ENCODE measurements around the gene TRIM6. TPM values are rescaled to one million over a fixed set of nuclear protein-coding genes. Genes with fewer than 3 reads are reported as not detected.
"Not testable (repeated sequence)": the region's sequence is repeated elsewhere in the genome, so short reads cannot be mapped to it uniquely, and the experiment has no call there.

TRIM6 gene, protein sequence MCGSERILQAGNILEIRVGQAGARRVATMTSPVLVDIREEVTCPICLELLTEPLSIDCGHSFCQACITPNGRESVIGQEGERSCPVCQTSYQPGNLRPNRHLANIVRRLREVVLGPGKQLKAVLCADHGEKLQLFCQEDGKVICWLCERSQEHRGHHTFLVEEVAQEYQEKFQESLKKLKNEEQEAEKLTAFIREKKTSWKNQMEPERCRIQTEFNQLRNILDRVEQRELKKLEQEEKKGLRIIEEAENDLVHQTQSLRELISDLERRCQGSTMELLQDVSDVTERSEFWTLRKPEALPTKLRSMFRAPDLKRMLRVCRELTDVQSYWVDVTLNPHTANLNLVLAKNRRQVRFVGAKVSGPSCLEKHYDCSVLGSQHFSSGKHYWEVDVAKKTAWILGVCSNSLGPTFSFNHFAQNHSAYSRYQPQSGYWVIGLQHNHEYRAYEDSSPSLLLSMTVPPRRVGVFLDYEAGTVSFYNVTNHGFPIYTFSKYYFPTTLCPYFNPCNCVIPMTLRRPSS
- 0.38 and 3.9 TPM in 2 replicates for total RNA-seq

DNA sequence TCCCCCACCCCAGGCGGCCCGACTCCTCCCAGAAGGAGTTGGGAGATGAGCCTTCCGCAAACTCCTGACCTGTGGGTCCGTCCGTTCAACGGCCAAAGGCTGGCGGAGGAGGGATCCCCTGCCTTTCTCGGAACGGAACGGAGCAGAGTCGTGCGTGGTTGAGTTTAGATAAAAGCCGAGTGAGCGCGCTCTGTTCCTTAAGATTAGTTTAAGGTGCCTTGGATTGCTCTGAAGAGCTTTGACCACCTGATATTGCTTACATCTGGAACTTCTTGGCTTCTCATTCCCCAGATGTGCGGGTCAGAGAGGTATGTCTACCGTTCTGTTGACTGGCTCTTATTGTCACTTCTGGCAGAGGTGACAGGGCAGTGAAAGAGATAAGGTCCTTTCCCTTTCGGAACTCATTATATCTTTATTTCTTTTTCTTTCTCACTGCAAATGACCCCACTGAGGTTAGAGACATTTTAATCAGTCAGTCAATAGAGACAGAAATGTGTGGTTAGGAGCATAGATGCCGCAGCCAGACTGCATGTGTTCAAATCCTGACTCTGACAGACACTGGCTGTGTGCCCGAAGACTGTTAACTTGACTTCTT lies at the start of gene TRIM6:
Gene TRIM6, plus strand, starts transcription at position 31 of the 595 bp plus-strand sequence. Its CDS starts 261 bp downstream, at position 292.
- DNase-seq (ENCODE audit: low read depth in 2 of 2), result peak in 1 of 2 donors; percentile 41

DNA sequence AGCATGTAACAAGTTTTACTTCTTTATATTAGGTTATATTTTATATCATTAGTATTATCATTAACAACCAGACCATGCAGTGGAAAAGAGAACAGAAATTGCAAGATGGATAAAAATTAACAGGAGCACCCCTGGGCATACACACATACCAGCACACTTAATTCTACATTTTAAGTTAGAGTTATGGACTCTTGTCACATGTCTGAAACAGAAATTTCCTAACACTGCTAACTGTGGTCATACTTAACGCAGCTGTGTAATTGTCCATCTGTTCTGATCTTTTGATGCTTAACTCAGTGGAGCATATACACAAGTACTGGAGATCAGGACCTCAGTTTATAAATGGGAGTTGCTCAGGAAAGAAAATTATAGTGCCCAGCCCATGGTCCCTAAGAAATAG lies 48.5 kb upstream of the TRIM6 start:
- no peak for DNase-seq (ENCODE audit: low read depth in 2 of 2)

DNA sequence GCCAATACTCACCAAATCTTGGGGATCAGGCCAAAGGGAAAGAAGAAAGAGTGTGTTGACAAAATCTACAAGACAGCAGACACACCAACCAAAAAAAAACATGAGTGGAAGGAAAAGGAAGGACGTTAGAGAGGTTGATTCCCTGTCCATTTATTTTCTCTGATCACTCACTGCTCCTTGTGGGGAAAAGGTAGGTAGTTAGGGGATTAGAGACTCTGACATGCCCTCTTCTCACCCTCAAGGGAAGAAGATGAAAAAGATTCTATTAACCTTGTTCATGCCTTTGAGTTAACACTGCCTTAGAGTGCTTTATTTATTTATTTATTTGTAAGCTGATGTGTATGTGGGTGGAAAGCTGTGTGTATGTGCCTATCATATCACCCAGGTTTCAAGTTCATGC lies 48.0 kb upstream of the TRIM6 start, which contains the start of gene OR52H1:
Gene OR52H1, minus strand, starts transcription at position 101 of the 400 bp plus-strand sequence. CDS start 3,035 bp downstream, outside the sequence.
- no peak for DNase-seq (ENCODE audit: low read depth in 2 of 2)

DNA sequence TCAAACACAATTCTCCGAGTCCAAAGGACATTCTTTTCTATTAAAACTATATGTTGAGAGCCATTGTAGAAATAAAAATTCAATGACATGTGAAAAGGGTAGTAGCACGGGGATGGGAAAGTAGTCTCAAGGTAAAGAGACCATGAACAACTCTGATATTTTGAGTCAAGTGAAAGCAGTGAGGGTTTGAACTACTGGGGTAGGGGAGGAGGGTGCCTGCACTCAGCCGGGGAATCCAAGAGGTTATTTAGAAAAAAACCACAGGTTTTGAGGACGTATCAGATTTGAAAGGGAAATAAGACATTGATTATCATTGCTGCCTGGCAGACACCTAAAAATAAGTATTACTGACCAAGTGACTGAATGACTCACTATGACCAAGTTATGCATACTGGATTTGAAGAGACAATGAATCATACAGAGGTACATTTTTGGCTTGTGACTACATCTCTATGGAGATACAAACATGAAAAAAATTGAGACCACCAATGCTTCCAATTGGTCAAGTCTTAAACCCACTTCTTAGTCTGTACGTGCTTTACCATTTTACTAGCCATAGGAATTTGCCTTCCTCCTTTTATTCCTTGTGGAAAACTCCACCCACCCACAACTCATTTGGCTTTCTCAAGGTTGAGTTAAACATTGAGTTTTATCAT lies 45.9 kb upstream of the TRIM6 start:
- DNase-seq (ENCODE audit: low read depth in 2 of 2), result peak in 1 of 2 donors; percentile 4

DNA sequence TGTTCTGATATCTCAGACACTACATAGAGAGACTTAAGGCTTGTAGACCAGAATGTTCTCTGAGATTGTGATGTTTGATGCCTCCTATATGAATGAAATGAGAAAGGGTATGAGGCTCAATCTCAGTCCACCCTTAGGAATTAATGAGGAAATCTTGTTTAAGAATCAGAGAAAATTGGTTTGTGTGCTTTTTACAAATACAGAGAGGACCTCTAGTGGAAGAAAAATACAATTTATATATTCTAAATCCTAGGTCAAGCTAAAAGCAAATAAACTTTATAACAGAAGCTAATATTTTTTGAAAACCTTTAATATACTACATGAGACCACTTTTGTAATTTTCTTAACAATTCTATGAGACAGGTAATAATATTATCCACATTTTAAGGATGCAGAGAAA lies 43.1 kb upstream of the TRIM6 start:
- no peak for DNase-seq (ENCODE audit: low read depth in 2 of 2)

DNA sequence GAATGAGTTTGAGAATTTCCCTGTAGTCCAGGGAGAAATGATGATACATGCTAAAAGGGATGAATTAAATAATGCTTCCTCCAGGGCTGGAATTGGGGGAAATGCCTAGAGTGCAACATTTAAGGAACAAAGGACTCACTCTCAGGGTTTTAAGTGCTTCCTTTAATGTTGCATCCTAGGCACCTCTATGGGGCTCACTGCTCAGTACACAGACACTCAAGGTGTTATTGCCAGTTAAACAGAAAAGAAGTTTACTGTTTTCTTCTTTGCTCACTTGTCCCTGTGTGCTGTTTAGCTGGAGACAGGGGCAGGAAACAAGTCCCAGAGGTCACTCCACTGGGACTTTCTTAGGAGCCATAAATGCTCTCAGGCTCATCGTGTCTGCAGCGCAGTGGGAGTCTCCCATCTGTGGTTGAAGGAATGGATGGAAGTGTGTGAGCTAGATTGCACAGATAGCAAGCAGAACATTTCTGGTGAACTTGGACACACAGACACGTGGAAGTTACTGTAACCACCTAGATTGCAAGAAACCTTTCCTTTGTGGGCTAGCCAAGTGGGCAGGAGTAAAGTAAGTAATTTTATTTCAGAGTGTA lies 39.7 kb upstream of the TRIM6 start:
- DNase-seq (ENCODE audit: low read depth in 2 of 2), result no peak

DNA sequence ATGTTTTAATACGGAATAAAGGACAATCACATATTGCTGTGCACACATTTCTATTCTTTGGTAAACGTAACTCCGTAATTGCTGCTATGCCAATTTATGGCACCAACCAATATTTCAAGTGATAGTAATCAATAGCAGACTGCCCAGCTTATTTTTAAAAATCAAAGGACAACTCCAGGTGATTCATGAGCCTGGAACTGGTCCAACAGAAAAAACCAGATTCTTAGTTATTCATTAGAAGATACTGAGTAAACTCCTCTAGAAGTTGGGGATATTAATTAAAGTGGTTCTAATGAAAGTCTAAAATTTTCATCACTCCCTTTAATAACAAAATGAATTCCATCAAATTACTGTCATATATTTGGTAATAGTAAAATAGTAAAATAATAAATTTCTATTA lies 38.7 kb upstream of the TRIM6 start:
- DNase-seq (ENCODE audit: low read depth in 2 of 2), result no peak

DNA sequence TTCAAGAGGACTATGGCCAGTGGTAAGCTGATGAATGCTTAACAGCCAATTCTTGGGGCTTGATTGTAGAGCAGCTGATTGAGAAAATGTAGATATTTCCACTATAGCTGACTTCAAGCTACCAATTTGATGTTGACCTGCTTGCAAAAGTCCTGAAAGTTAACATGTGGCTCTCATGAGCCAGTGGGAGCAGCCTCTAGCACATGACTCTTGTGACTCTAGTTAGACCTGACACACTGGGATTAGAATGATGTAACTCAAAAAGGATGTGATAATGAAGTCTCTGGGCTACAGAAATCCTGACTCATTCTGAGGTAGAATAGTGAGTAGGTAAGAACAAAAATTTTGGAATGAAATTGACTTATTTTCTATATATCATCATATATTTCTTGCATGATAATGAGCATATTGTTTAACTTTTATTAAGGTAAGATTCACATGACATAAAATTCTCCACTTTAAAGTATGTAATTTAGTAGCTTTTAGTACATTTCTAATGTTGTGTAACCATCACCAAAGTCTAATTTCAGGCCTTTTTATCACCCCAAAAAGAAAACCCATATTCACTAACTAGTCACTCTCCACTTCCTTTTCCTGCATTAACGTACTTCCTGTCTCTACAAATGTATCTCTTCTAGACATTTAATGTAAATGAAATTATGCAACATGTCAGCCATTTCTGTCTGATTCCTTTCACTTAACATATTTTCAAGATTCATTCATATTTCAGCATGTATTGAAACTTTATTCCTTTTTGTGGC lies 32.0 kb upstream of the TRIM6 start:
- DNase-seq (ENCODE audit: low read depth in 2 of 2), result no peak

DNA sequence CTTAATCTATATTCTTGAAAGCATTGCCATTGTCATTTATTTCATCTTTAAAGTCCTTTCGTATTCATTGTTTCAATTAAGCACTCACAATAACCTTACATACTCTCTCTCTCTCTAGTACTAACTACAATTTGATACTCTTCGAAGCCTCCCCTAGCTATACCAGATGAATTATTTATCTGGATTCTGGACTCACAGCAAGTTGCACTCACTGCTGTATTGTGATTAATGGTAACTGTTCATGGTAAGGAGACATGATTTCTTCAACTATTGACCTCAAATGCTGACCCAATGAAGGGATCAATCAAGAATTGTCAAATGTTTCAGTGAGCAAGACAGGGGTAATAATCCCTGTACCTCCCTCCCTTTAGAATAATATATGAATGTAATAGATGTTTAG lies 21.8 kb upstream of the TRIM6 start:
- DNase-seq (ENCODE audit: low read depth in 2 of 2), result no peak

DNA sequence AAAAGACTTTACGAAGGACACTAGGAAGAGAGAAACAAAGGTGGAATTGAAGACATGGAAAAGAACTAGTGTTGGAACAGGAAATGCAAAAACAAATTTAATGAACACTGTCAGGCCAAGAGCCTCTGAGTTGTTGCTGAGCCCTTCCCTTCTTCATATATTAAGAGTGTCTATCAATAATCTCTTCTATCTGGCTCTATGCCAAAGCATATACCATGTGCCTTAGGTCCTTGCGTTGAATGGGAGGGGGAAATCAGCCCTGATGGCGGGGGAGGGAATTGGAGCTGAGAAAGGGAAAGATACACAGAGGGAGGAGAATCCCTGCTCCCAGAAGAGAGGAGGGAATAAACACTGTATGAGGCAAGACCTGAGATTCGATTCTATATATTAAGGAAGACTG lies 21.3 kb upstream of the TRIM6 start:
- no peak for DNase-seq (ENCODE audit: low read depth in 2 of 2)

DNA sequence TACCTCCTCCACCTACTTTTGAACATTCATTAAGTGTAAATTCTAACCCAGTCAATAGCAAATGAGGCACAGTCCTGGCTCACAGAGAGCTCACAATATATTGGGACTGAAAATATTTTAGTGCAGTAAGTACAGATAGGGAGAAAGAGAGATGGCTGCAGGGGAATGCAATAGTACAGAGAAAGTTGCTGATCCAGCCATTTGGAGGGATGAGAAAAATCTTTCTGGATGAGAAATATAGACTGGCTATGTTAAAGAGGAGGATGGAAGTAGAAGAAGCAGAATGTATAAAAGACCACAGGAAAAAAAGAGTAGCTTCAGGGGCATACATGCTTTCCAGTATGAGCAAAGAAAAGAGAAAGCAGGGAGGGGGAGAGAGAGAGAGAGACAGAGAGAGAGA lies 19.3 kb upstream of the TRIM6 start:
- no peak for DNase-seq (ENCODE audit: low read depth in 2 of 2)

DNA sequence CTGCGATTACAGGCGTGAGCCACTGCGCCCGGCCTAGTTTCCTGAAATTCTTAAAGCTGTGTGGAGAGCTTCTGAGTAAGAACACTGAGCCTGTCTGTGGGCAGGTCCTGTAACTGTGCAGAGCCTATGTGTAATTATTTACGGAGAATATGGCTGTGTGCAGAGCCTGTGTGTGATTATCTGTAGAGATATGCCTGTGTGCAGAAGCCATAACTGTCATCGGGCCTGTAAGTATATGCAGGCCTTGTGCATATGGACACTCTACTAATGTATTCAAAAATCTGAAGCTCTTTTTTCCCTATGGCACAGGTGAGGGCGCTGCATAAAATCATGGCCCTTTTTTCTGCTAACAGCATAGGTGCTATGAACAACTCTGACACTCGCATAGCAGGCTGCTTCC lies 15.9 kb upstream of the TRIM6 start, which contains the start of gene OR52B6:
Gene OR52B6, plus strand, starts transcription at position 301 of the 400 bp plus-strand sequence. Its CDS starts 0 bp downstream, at position 301.
- no peak for DNase-seq (ENCODE audit: low read depth in 2 of 2)

DNA sequence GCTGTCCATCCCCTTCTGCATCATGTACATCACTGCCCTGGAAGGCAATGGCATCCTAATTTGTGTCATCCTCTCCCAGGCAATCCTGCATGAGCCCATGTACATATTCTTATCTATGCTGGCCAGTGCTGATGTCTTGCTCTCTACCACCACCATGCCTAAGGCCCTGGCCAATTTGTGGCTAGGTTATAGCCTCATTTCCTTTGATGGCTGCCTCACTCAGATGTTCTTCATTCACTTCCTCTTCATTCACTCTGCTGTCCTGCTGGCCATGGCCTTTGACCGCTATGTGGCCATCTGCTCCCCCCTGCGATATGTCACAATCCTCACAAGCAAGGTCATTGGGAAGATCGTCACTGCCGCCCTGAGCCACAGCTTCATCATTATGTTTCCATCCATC lies 15.4 kb upstream of the TRIM6 start:
- no peak for DNase-seq (ENCODE audit: low read depth in 2 of 2)

DNA sequence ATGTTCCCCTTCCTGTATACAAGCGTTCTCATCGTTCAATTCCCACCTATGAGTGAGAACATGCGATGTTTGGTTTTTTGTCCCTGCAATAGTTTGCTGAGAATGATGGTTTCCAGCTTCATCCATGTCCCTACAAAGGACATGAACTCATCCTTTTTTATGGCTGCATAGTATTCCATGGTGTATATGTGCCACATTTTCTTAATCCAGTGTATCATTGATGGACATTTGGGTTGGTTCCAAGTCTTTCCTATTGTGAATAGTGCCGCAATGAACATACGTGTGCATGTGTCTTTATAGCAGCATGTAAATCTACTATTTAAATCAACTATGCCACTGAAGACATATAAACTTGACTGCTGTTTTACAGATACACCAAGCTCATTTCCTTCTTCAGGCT lies 12.0 kb upstream of the TRIM6 start:
- DNase-seq (ENCODE audit: low read depth in 2 of 2), result not testable (repeated sequence)

DNA sequence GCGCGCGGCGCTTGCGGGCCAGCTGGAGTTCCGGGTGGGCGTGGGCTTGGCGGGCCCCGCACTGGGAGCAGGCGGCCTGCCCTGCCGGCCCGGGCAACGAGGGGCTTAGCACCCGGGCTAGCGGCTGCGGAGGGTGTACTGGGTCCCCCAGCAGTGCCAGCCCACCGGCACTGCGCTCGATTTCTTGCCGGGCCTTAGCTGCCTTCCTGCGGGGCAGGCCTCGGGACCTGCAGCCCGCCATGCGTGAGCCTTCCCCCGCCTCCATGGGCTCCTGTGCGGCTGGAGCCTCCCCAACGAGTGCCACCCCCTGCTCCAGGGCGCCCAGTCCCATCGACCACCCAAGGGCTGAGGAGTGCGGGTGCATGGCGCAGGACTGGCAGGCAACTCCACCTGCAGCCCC lies 6.5 kb upstream of the TRIM6 start:
- not testable (repeated sequence) for DNase-seq (ENCODE audit: low read depth in 2 of 2)

DNA sequence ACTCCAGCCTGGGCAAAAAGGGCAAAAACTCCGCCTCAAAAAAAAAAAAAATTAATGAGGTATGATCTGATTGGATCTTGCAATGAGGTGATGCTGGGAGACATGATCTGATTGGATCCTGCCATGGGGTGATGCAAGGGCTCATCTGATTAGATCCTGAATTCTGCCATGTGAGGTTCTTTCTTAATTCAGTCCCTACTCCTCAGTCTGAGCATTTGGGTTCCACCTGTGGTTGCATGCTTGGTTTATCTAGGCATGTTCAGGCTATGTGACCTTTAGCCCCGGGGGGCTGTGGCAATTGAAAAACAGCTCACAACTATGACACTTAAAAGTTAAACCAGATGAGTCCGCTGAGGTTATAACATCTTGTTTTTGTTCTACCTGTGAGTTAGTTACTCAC lies 4.8 kb upstream of the TRIM6 start:
- no peak for DNase-seq (ENCODE audit: low read depth in 2 of 2)

DNA sequence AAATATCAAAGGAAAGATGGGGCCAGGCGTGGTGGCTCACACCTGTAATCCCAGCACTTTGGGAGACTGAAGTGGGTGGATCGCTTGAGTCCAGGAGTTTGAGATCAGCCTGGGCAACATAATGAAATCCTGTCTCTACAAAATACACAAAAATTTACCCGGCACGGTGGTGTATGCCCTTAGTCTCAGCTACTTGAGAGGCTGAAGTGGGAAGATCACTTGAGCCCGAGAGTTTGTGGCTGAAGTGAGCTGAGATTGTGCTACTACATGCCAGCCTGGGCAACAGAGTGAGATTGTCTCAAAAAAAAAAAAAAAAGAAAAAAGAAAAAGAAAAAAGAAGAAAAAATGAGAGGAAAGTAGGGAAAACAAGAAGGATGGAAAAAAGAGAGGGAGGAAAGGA lies 3.8 kb upstream of the TRIM6 start:
- no peak for DNase-seq (ENCODE audit: low read depth in 2 of 2)

DNA sequence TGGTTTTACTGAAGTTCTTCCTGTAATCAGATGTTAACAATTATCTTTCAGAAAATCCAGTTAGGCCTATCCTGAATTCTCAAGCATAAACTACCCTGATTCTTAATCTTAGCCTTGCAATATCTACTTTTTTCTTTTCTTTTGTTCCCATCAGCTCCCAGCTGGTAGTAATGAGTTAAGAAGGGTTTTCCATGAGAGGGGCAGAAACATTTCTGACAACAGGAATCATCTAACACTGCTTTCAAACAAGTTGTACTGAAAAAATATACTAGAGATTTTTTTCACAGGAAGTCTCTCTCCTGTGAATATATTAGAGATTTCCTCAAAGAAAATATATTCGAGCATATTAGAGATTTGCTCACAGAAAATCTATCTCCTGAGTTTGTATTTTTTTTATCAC lies 3.3 kb upstream of the TRIM6 start:
- DNase-seq (ENCODE audit: low read depth in 2 of 2), result no peak

DNA sequence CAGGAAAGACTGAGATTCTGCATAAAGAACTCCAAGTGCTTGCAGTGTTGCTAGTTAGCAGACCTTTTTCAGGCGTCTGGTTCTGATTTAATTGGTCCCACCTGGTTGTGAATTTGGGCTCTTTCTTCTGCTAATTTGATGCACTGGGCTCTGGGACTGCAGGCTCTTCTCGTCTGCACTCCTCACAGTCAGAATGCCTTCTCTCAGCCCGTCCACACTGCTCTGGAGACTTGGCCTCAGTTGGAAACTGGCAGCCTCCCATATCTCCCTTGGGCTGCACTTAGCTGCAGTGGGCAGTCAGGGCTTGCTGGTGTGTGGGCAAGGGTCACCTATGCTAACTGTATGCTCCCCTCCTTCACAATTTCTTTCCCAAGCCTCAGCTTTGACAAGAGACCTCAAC lies 1.5 kb downstream of the TRIM6 start:
- DNase-seq (ENCODE audit: low read depth in 2 of 2), result no peak

DNA sequence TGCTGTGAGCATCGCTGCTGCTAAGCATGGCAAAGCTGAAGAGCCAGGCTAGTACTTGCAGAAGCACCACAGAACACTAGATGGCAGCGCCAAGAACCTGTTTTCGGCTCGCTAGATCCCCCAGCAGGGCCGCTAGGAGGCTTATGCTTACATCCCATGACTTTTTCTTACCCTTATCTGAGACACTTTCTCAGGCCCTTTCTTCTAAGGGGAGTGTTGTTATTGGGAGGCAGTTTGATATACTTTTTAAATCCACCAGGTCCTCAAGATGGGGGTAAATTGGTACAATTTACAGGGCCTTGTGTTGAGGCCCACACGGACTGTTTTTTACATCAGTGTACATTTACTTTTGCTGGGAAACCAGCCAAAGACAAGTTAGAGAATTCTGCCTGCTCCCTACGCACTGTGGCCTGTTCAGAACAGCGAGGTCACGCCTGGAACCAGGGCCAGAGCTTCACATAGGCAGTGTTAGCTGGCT lies 4.0 kb downstream of the TRIM6 start:
- peak; percentile 58 to 80 for DNase-seq (ENCODE audit: low read depth in 2 of 2)

DNA sequence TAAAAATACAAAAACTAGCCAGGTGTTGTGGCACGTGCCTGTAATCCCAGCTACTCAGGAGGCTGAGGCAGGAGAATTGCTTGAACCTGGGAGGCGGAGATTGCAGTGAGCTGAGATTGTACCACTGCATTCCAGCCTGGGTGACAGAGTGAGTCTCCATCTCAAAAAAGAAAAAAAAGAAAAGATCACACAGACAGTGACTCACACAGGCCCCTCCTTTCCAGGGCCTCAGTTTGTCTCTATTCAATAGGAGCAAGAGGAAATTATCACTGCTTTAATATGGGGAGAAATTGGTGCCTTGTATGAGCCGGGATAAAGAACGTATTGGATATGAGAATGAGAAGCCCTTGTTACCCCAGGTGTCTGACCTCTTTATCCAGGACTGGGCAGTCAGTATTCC lies 6.4 kb downstream of the TRIM6 start:
- DNase-seq (ENCODE audit: low read depth in 2 of 2), result not testable (repeated sequence)

All from dermis microvascular lymphatic vessel endothelial cell (primary cell).